HEK293 (cell line): Measurements from ENCODE around the gene NNAT.

ENCODE experiments used
- EGR2 ChIP-seq: fragments of 450-650 bp; formaldehyde crosslinking; IDR thresholded peaks from 2 replicates; pipeline ENCODE4 v1.5.1; 2016; ENCODE audit warnings: low read depth, missing biosample characterization, missing genetic modification characterization
- PRDM1 ChIP-seq: fragments of 450-650 bp; formaldehyde crosslinking; IDR thresholded peaks from 2 replicates; pipeline ENCODE4; 2016; ENCODE audit warnings: missing biosample characterization, missing genetic modification characterization
- ZBTB48 ChIP-seq: fragments of 450-650 bp; formaldehyde crosslinking; IDR thresholded peaks from 2 replicates; pipeline ENCODE4 v1.5.1; 2016; ENCODE audit warnings: missing biosample characterization, missing genetic modification characterization
- ZIC2 ChIP-seq: fragments of 450-650 bp; formaldehyde crosslinking; IDR thresholded peaks from 2 replicates; pipeline ENCODE4 v1.5.1; 2016; ENCODE audit warnings: missing biosample characterization, missing genetic modification characterization
- ZNF155 ChIP-seq: fragments of 450-650 bp; formaldehyde crosslinking; IDR thresholded peaks from 2 replicates; pipeline ENCODE4 v1.5.1; 2016; ENCODE audit warnings: missing biosample characterization, missing genetic modification characterization
- ZNF175 ChIP-seq: fragments of 450-650 bp; formaldehyde crosslinking; IDR thresholded peaks from 2 replicates; pipeline ENCODE4 v1.5.1; 2016; ENCODE audit warnings: missing biosample characterization, missing genetic modification characterization
- ZNF24 ChIP-seq: fragments of 450-650 bp; formaldehyde crosslinking; IDR thresholded peaks from 2 replicates; pipeline ENCODE4 v1.5.1; 2016; ENCODE audit warnings: missing biosample characterization, missing genetic modification characterization
- ZNF571 ChIP-seq: fragments of 450-650 bp; formaldehyde crosslinking; IDR thresholded peaks from 2 replicates; pipeline ENCODE4 v1.5.0; 2017; ENCODE audit warnings: missing biosample characterization, missing genetic modification characterization
- ZNF596 ChIP-seq: fragments of 450-650 bp; IDR thresholded peaks from 2 replicates; pipeline ENCODE4 v1.5.0; 2018; ENCODE audit warnings: missing biosample characterization, mild to moderate bottlenecking, missing genetic modification characterization, moderate library complexity
- ZNF600 ChIP-seq: fragments of 450-650 bp; formaldehyde crosslinking; IDR thresholded peaks from 2 replicates; pipeline ENCODE4 v1.5.1; 2016; ENCODE audit warnings: missing biosample characterization, missing genetic modification characterization
- ZNF610 ChIP-seq: fragments of 450-650 bp; formaldehyde crosslinking; IDR thresholded peaks from 2 replicates; pipeline ENCODE4 v1.5.1; 2016; ENCODE audit warnings: missing biosample characterization, missing genetic modification characterization, borderline replicate concordance
- ZNF707 ChIP-seq: fragments of 450-650 bp; formaldehyde crosslinking; IDR thresholded peaks from 2 replicates; pipeline ENCODE4 v1.5.1; 2016; ENCODE audit warnings: missing biosample characterization, missing genetic modification characterization
- TF ChIP-seq, protein P1 (sequence below): fragments of 450-650 bp; formaldehyde crosslinking; optimal IDR thresholded peaks from 2 replicates; pipeline ENCODE3; 2016; ENCODE audit warnings: missing biosample characterization, mild to moderate bottlenecking, missing genetic modification characterization
- TF ChIP-seq, protein P2 (sequence below): fragments of 450-650 bp; formaldehyde crosslinking; IDR thresholded peaks from 2 replicates; pipeline ENCODE4 v1.5.1; 2017; ENCODE audit warnings: missing biosample characterization, missing genetic modification characterization
- TF ChIP-seq, protein P3 (sequence below): fragments of 450-650 bp; formaldehyde crosslinking; conservative IDR thresholded peaks from 2 replicates; pipeline ENCODE4 v1.5.1; 2016; ENCODE audit warnings: low read depth, missing biosample characterization, missing genetic modification characterization
- TF ChIP-seq, protein P4 (sequence below): fragments of 450-650 bp; formaldehyde crosslinking; IDR thresholded peaks from 2 replicates; pipeline ENCODE4 v1.5.1; 2016; ENCODE audit warnings: missing biosample characterization, missing genetic modification characterization
- TF ChIP-seq, protein P5 (sequence below): fragments of 450-650 bp; formaldehyde crosslinking; IDR thresholded peaks from 2 replicates; pipeline ENCODE4 v1.5.1; 2016; ENCODE audit warnings: missing biosample characterization, missing genetic modification characterization
- TF ChIP-seq, protein P6 (sequence below): fragments of 450-650 bp; formaldehyde crosslinking; IDR thresholded peaks from 2 replicates; pipeline ENCODE4 v1.5.1; 2017; ENCODE audit warnings: missing biosample characterization, missing genetic modification characterization
- TF ChIP-seq, protein P7 (sequence below): fragments of 450-650 bp; formaldehyde crosslinking; IDR thresholded peaks from 2 replicates; pipeline ENCODE4 v1.5.1; 2016; ENCODE audit warnings: missing biosample characterization, missing genetic modification characterization
- TF ChIP-seq, protein P8 (sequence below): fragments of 450-650 bp; formaldehyde crosslinking; IDR thresholded peaks from 2 replicates; pipeline ENCODE4 v1.5.1; 2017; ENCODE audit warnings: missing biosample characterization, missing genetic modification characterization

NNAT gene

DNA sequence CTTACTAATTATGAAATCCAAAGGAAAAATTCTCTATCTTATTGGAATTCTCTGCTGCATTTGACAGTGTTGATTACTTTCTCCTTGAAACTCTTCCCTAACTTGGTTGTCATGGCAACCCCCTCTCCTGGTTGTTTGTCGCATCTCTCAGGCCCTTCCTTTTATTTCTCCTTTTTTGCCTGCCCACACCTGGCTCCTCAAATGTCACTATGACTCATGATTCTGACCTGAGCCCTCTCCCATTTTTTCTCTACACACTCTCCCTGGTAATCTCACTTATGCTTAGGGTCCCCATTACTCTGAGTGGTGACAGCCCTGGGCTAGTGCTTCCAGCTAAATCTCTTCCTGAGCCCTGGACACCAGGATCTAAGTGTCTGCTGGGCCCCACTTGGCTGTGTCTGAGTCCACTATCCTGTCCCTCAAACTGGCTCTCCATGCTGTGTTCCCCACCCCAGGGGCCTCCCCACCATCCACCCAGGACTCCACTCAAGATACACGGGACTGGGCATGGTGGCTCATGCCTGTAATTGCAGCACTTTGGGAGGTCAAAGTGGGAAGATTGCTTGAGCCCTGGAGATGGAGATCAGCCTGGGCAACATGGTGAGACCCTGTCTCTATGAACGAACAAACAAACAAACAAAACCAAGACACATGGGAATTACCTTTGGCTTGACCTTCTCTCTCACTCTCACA lies 16.5 kb upstream of the NNAT start (continued):
- peak; percentile 56 for TF ChIP-seq ZBTB48 (tag by site-specific recombination)
- TF ChIP-seq, protein P1, sequence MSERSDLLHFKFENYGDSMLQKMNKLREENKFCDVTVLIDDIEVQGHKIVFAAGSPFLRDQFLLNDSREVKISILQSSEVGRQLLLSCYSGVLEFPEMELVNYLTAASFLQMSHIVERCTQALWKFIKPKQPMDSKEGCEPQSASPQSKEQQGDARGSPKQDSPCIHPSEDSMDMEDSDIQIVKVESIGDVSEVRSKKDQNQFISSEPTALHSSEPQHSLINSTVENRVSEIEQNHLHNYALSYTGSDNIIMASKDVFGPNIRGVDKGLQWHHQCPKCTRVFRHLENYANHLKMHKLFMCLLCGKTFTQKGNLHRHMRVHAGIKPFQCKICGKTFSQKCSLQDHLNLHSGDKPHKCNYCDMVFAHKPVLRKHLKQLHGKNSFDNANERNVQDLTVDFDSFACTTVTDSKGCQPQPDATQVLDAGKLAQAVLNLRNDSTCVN (tag by site-specific recombination), result no peak
- TF ChIP-seq ZNF596 (tag by site-specific recombination), result no peak
- TF ChIP-seq ZNF707 (tag by site-specific recombination), result no peak
- TF ChIP-seq, protein P2, sequence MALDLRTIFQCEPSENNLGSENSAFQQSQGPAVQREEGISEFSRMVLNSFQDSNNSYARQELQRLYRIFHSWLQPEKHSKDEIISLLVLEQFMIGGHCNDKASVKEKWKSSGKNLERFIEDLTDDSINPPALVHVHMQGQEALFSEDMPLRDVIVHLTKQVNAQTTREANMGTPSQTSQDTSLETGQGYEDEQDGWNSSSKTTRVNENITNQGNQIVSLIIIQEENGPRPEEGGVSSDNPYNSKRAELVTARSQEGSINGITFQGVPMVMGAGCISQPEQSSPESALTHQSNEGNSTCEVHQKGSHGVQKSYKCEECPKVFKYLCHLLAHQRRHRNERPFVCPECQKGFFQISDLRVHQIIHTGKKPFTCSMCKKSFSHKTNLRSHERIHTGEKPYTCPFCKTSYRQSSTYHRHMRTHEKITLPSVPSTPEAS (tag by site-specific recombination), result no peak
- TF ChIP-seq, protein P3, sequence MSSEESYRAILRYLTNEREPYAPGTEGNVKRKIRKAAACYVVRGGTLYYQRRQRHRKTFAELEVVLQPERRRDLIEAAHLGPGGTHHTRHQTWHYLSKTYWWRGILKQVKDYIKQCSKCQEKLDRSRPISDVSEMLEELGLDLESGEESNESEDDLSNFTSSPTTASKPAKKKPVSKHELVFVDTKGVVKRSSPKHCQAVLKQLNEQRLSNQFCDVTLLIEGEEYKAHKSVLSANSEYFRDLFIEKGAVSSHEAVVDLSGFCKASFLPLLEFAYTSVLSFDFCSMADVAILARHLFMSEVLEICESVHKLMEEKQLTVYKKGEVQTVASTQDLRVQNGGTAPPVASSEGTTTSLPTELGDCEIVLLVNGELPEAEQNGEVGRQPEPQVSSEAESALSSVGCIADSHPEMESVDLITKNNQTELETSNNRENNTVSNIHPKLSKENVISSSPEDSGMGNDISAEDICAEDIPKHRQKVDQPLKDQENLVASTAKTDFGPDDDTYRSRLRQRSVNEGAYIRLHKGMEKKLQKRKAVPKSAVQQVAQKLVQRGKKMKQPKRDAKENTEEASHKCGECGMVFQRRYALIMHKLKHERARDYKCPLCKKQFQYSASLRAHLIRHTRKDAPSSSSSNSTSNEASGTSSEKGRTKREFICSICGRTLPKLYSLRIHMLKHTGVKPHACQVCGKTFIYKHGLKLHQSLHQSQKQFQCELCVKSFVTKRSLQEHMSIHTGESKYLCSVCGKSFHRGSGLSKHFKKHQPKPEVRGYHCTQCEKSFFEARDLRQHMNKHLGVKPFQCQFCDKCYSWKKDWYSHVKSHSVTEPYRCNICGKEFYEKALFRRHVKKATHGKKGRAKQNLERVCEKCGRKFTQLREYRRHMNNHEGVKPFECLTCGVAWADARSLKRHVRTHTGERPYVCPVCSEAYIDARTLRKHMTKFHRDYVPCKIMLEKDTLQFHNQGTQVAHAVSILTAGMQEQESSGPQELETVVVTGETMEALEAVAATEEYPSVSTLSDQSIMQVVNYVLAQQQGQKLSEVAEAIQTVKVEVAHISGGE (tag by site-specific recombination), result no peak
- TF ChIP-seq, protein P4, sequence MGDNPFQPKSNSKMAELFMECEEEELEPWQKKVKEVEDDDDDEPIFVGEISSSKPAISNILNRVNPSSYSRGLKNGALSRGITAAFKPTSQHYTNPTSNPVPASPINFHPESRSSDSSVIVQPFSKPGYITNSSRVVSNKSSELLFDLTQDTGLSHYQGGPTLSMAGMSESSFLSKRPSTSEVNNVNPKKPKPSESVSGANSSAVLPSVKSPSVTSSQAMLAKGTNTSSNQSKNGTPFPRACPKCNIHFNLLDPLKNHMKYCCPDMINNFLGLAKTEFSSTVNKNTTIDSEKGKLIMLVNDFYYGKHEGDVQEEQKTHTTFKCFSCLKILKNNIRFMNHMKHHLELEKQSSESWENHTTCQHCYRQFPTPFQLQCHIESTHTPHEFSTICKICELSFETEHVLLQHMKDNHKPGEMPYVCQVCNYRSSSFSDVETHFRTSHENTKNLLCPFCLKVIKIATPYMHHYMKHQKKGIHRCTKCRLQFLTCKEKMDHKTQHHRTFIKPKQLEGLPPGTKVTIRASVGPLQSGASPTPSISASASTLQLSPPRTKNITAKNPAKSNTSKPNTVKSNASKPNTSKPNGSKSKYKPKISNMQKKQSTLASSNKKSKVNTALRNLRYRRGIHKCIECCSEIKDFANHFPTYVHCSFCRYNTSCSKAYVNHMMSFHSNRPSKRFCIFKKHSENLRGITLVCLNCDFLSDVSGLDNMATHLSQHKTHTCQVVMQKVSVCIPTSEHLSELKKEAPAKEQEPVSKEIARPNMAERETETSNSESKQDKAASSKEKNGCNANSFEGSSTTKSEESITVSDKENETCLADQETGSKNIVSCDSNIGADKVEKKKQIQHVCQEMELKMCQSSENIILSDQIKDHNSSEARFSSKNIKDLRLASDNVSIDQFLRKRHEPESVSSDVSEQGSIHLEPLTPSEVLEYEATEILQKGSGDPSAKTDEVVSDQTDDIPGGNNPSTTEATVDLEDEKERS (tag by site-specific recombination), result no peak
- no peak for TF ChIP-seq EGR2 (tag by site-specific recombination)
- TF ChIP-seq, protein P5, sequence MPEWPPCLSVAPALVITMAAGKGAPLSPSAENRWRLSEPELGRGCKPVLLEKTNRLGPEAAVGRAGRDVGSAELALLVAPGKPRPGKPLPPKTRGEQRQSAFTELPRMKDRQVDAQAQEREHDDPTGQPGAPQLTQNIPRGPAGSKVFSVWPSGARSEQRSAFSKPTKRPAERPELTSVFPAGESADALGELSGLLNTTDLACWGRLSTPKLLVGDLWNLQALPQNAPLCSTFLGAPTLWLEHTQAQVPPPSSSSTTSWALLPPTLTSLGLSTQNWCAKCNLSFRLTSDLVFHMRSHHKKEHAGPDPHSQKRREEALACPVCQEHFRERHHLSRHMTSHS (tag by site-specific recombination), result no peak
- no peak for TF ChIP-seq ZNF155
- TF ChIP-seq, protein P6, sequence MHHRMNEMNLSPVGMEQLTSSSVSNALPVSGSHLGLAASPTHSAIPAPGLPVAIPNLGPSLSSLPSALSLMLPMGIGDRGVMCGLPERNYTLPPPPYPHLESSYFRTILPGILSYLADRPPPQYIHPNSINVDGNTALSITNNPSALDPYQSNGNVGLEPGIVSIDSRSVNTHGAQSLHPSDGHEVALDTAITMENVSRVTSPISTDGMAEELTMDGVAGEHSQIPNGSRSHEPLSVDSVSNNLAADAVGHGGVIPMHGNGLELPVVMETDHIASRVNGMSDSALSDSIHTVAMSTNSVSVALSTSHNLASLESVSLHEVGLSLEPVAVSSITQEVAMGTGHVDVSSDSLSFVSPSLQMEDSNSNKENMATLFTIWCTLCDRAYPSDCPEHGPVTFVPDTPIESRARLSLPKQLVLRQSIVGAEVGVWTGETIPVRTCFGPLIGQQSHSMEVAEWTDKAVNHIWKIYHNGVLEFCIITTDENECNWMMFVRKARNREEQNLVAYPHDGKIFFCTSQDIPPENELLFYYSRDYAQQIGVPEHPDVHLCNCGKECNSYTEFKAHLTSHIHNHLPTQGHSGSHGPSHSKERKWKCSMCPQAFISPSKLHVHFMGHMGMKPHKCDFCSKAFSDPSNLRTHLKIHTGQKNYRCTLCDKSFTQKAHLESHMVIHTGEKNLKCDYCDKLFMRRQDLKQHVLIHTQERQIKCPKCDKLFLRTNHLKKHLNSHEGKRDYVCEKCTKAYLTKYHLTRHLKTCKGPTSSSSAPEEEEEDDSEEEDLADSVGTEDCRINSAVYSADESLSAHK (tag by site-specific recombination), result peak; percentile 76
- no peak for TF ChIP-seq ZNF24
- no peak for TF ChIP-seq ZNF175 (tag by site-specific recombination)
- no peak for TF ChIP-seq ZNF600
- TF ChIP-seq, protein P7, sequence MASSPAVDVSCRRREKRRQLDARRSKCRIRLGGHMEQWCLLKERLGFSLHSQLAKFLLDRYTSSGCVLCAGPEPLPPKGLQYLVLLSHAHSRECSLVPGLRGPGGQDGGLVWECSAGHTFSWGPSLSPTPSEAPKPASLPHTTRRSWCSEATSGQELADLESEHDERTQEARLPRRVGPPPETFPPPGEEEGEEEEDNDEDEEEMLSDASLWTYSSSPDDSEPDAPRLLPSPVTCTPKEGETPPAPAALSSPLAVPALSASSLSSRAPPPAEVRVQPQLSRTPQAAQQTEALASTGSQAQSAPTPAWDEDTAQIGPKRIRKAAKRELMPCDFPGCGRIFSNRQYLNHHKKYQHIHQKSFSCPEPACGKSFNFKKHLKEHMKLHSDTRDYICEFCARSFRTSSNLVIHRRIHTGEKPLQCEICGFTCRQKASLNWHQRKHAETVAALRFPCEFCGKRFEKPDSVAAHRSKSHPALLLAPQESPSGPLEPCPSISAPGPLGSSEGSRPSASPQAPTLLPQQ (tag by site-specific recombination), result no peak
- TF ChIP-seq ZIC2, result peak; percentile 67; the same call in 1 of the 2 replicates
- TF ChIP-seq, protein P8, sequence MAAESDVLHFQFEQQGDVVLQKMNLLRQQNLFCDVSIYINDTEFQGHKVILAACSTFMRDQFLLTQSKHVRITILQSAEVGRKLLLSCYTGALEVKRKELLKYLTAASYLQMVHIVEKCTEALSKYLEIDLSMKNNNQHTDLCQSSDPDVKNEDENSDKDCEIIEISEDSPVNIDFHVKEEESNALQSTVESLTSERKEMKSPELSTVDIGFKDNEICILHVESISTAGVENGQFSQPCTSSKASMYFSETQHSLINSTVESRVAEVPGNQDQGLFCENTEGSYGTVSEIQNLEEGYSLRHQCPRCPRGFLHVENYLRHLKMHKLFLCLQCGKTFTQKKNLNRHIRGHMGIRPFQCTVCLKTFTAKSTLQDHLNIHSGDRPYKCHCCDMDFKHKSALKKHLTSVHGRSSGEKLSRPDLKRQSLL (tag by site-specific recombination), result no peak
- TF ChIP-seq PRDM1 (tag by site-specific recombination), result peak; percentile 76
- TF ChIP-seq ZNF571, result no peak
- no peak for TF ChIP-seq ZNF610 (tag by site-specific recombination)
